GM12878 (cell line): ENCODE measurements around the gene ADCY2. TPM values are rescaled to one million over a fixed set of nuclear protein-coding genes. Genes with fewer than 3 reads are reported as not detected.

Experiments used
- ATAC-seq: fragments of 200-7000 bp; cut with Tn5 transposase; 3 replicates; pipeline ENCODE4 v1.9.1; 2020; ENCODE audit warnings: mild to moderate bottlenecking, moderate library complexity
- BruUV-seq: library from RNA; stranded (reverse); fragments of 400-500 nt; replicated peaks from 2 replicates; lab custom pipeline; 2021; lab: Mats Ljungman, UMichigan
- CTCF ChIA-PET: fragments of 300-600 bp; sonication (Branson Sonifier 250); formaldehyde crosslinking; extraction: SDS; loops from one replicate; lab custom pipeline; 2021; ENCODE audit warnings: inconsistent platforms; lab: Yijun Ruan, JAX
- POLR2A ChIA-PET: fragments of 350-600 bp; formaldehyde crosslinking; extraction: SDS; loops from one replicate; lab custom pipeline; 2021; ENCODE audit warnings: inconsistent platforms; lab: Charles Lee
- RAD21 ChIA-PET: fragments of 300-600 bp; sonication (Branson Sonifier 250); formaldehyde crosslinking; loops from one replicate; lab custom pipeline; 2023; ENCODE audit warnings: antibody characterized with exemption; ENCODE audit not compliant: unreplicated experiment; lab: Charles Lee
- SMC1A ChIA-PET: fragments of 300-600 bp; sonication (Branson Sonifier 250); formaldehyde crosslinking; loops from one replicate; lab custom pipeline; 2023; ENCODE audit not compliant: unreplicated experiment, uncharacterized antibody; lab: Charles Lee
- DNase-seq: peaks from one replicate; pipeline ENCODE4 v3.0.0-alpha.2; 2011; ENCODE audit warnings: low read depth, low spot score
- FAIRE-seq: peaks from 3 replicates; lab custom pipeline; 2011; peaks lifted over from hg19 to GRCh38; lab: Jason Lieb, UNC
- H2AFZ ChIP-seq: 2 replicates; pipeline ENCODE4 v1.6.0; 2011; ENCODE audit warnings: low read depth, low read length, control low read depth; ENCODE audit not compliant: control insufficient read depth
- H3K27ac ChIP-seq: 2 replicates; pipeline ENCODE4 v1.5.1; 2011; ENCODE audit warnings: control low read depth; ENCODE audit not compliant: control insufficient read depth, insufficient read depth
- H3K27me3 ChIP-seq, 2 experiments: replicated peaks in 1 of 2; 2 replicates each; pipeline versions ENCODE4 v1.6.0 to v1.6.1; 2011; ENCODE audit warnings: low read length in 1 of 2; ENCODE audit not compliant: control insufficient read depth in 2 of 2, insufficient read depth in 2 of 2
- H3K36me3 ChIP-seq, 2 experiments: 2 replicates each; pipeline ENCODE4 v1.5.1; 2011; ENCODE audit warnings: low read length in 1 of 2; ENCODE audit not compliant: control insufficient read depth in 2 of 2, insufficient read depth in 2 of 2
- H3K4me1 ChIP-seq: 2 replicates; pipeline ENCODE4 v1.6.1; 2011; ENCODE audit warnings: mild to moderate bottlenecking, low read length, moderate library complexity, mixed read lengths; ENCODE audit not compliant: control insufficient read depth, insufficient read depth
- H3K4me2 ChIP-seq: 2 replicates; pipeline ENCODE4 v1.6.0; 2011; ENCODE audit warnings: control low read depth; ENCODE audit not compliant: control insufficient read depth, insufficient read depth
- H3K4me3 ChIP-seq: fragments of 200-600 bp; sonication (generic); 2 replicates; pipeline ENCODE4 v1.5.1; 2016
- H3K79me2 ChIP-seq: 2 replicates; pipeline ENCODE4 v1.6.0; 2011; ENCODE audit warnings: low read length; ENCODE audit not compliant: control insufficient read depth, insufficient read depth
- H3K9ac ChIP-seq: 2 replicates; pipeline ENCODE4 v1.8.0; 2011; ENCODE audit warnings: low read length, control low read depth, mixed read lengths; ENCODE audit not compliant: control insufficient read depth, insufficient read depth
- H3K9me3 ChIP-seq: replicated peaks from 3 replicates; pipeline ENCODE4 v1.5.1; 2011; ENCODE audit warnings: mild to moderate bottlenecking, low read length; ENCODE audit not compliant: control insufficient read depth, insufficient read depth
- H4K20me1 ChIP-seq: 2 replicates; pipeline ENCODE4 v1.6.0; 2011; ENCODE audit not compliant: control insufficient read depth, insufficient read depth
- BHLHE40 ChIP-seq, 2 experiments: fragments of 450-650 bp in 1 of 2; IDR thresholded peaks; 2 replicates each; pipeline ENCODE4 v1.6.1; 2011 to 2017; ENCODE audit warnings: low read depth in 2 of 2, borderline replicate concordance in 1 of 2, improper control_type of control experiment in 1 of 2, low read length in 1 of 2, mild to moderate bottlenecking in 1 of 2
- HCFC1 ChIP-seq: fragments of 150-350 bp; IDR thresholded peaks from 2 replicates; pipeline ENCODE4 v1.6.1; 2014; ENCODE audit warnings: low read length
- LARP7 ChIP-seq: fragments of 450-650 bp; IDR thresholded peaks from 2 replicates; pipeline ENCODE4 v1.6.1; 2017; ENCODE audit warnings: mild to moderate bottlenecking
- MEF2A ChIP-seq: IDR thresholded peaks from 2 replicates; pipeline ENCODE4 v1.6.1; 2011; ENCODE audit warnings: low read depth, mild to moderate bottlenecking, low read length, moderate library complexity; ENCODE audit not compliant: insufficient read depth
- MTA2 ChIP-seq: fragments of 450-650 bp; IDR thresholded peaks from 2 replicates; pipeline ENCODE4 v1.6.1; 2016; ENCODE audit warnings: low read depth, mild to moderate bottlenecking, moderate library complexity
- MXI1 ChIP-seq: fragments of 150-350 bp; IDR thresholded peaks from 2 replicates; pipeline ENCODE4 v1.6.1; 2011; ENCODE audit warnings: low read depth, mild to moderate bottlenecking, inconsistent platforms, low read length, improper control_type of control experiment
- NFIC ChIP-seq: IDR thresholded peaks from 2 replicates; pipeline ENCODE4 v1.6.1; 2012; ENCODE audit warnings: low read depth, mild to moderate bottlenecking, inconsistent platforms, low read length, moderate library complexity
- NKRF ChIP-seq: fragments of 450-650 bp; conservative IDR thresholded peaks from 2 replicates; pipeline ENCODE4 v1.6.1; 2017; ENCODE audit warnings: mild to moderate bottlenecking, moderate library complexity
- NRF1 ChIP-seq: conservative IDR thresholded peaks from 2 replicates; pipeline ENCODE4 v1.6.1; 2011; ENCODE audit warnings: mild to moderate bottlenecking, low read depth, low read length, improper control_type of control experiment
- POLR2AphosphoS2 ChIP-seq: IDR thresholded peaks from 2 replicates; pipeline ENCODE4 v1.6.1; 2011; ENCODE audit warnings: low read depth, mild to moderate bottlenecking, low read length, improper control_type of control experiment, moderate library complexity
- POLR2AphosphoS5 ChIP-seq: IDR thresholded peaks from 2 replicates; pipeline ENCODE4 v1.6.1; 2011; ENCODE audit warnings: mild to moderate bottlenecking, low read length, inconsistent platforms
- RAD21 ChIP-seq: IDR thresholded peaks from 2 replicates; pipeline ENCODE4 v1.6.1; 2011; ENCODE audit warnings: mild to moderate bottlenecking, low read depth, low read length, moderate library complexity; ENCODE audit not compliant: insufficient read depth
- RFX5 ChIP-seq: IDR thresholded peaks from 2 replicates; pipeline ENCODE4 v1.6.1; 2011; ENCODE audit warnings: low read depth, low read length, improper control_type of control experiment
- SMC3 ChIP-seq: IDR thresholded peaks from 2 replicates; pipeline ENCODE4 v1.6.1; 2011; ENCODE audit warnings: low read length, improper control_type of control experiment, borderline replicate concordance
- TCF12 ChIP-seq: IDR thresholded peaks from 2 replicates; pipeline ENCODE4 v1.6.1; 2011; ENCODE audit warnings: low read depth, mild to moderate bottlenecking, low read length
- TCF3 ChIP-seq: IDR thresholded peaks from 2 replicates; pipeline ENCODE4 v1.6.1; 2012; ENCODE audit warnings: low read depth, mild to moderate bottlenecking, low read length, borderline replicate concordance; ENCODE audit not compliant: insufficient read depth
- TCF7 ChIP-seq: IDR thresholded peaks from 2 replicates; pipeline ENCODE4 v1.6.1; 2014; ENCODE audit warnings: antibody characterized with exemption, borderline replicate concordance
- ZNF592 ChIP-seq: fragments of 450-650 bp; IDR thresholded peaks from 2 replicates; pipeline ENCODE4 v1.6.1; 2017; ENCODE audit warnings: mild to moderate bottlenecking, moderate library complexity
- WGBS: methylation state at CpG from one replicate; pipeline ENCODE4 v1.1.6; 2016; ENCODE audit warnings: low lambda C conversion rate; ENCODE audit not compliant: insufficient replicate concordance, insufficient coverage; ENCODE audit errors: missing lambda C conversion rate; 5-methylcytosine and 5-hydroxymethylcytosine counted together
- in situ Hi-C: fragments of 300-500 bp; cut with MboI; formaldehyde crosslinking; loops from 9 replicates; pipeline ENCODE4 v1.14.3; 2018; ENCODE audit warnings: mixed read lengths
- intact Hi-C: fragments of 100-400 bp; cut with micrococcal nuclease; formaldehyde crosslinking; loops from one replicate; pipeline ENCODE4 v1.14.2; 2022; ENCODE audit not compliant: unreplicated experiment
- polyA plus RNA-seq, 11 experiments: library from polyadenylated mRNA; depleted of rRNA in 4 of 11; unstranded in 6 of 11; stranded (reverse) in 5 of 11; fragments of >200 nt; fragmentation: Nextera tagmentation in 4 of 11; fragmentation: Illumina TruSeq in 1 of 11; extraction: Ambion mirVana in 4 of 11; extraction: Trizol in 1 of 11; gene quantifications; 1 replicate in 1 of 11; 2 replicates in 10 of 11; pipeline versions ENCODE4 v1.2.1 to v1.2.3, GENCODE V29; 2011 to 2016; ENCODE audit warnings: inconsistent platforms in 2 of 11, missing spikeins in 2 of 11, low read depth in 1 of 11
- total RNA-seq, 4 experiments: library from RNA; depleted of rRNA in 3 of 4; stranded (reverse); fragments of >200 nt in 3 of 4; fragmentation: Illumina TruSeq in 1 of 4; extraction: Trizol in 1 of 4; gene quantifications; 2 replicates each; pipeline versions ENCODE4 v1.2.1 to v1.2.3, GENCODE V29; 2013 to 2021

ADCY2 gene
- total and polyA plus RNA-seq, 10 of the 15 experiments (the other 5 are each of a cell fraction or from before 2014, with no cell fraction given): 0.07 to 0.26 TPM; not detected in 8

- Histone ChIP-seq H2AFZ (no peak overlapping the region), H3K4me3 (no peak overlapping the region), H3K9me3 (no peaks in the 10 kb centered on the region), H3K27ac (no peak overlapping the region), H3K79me2 (no peaks in the 10 kb centered on the region), H3K9ac (no peak overlapping the region), H3K4me1 (no peaks in the 10 kb centered on the region), H3K27me3 (no peaks in the 10 kb centered on the region), H3K4me2 (no peak overlapping the region), H3K36me3 (no peaks in the 10 kb centered on the region), H4K20me1 (no peaks in the 10 kb centered on the region)
- BruUV-seq: no TSS peak
- no peak for ATAC-seq
- in situ Hi-C loops: no loop called here
- WGBS: 34% methylated on average over 4 of the region's 4 CpGs
- CTCF ChIA-PET: no interaction called here
- FAIRE-seq: no peak
- SMC1A ChIA-PET: no interaction called here
- intact Hi-C loops: no loop called here
- POLR2A ChIA-PET: no interaction called here
- RAD21 ChIA-PET: no interaction called here
- DNase-seq: no peak
- TF ChIP-seq TCF7 (no peak), NFIC (no peak), POLR2AphosphoS5 (no peak), NKRF (no peak), TCF12 (no peak), TCF3 (no peak), RAD21 (no peak), MEF2A (no peak), RFX5 (no peak), POLR2AphosphoS2 (no peak), ZNF592 (no peak), BHLHE40 (IDR thresholded peaks at IDR 0.05; ENCODE audit: borderline replicate concordance in 1 of 2, low read depth in 2 of 2, low read length in 1 of 2) (no peak), SMC3 (no peak), LARP7 (no peak), NRF1 (no peak), MXI1 (no peak), HCFC1 (no peak), MTA2 (no peak)
These were observed 321.8 kb downstream of the ADCY2 start for GRCh38 chr5:7717691-7718090.
